K562 (cell line): ENCODE results near the gene HTR3C.

ENCODE experiments used
- ARHGAP35 ChIP-seq: fragments of 450-650 bp; IDR thresholded peaks from 2 replicates; pipeline ENCODE4 v1.6.1; 2018; ENCODE audit not compliant: partially characterized antibody
- CEBPB ChIP-seq: fragments of 450-650 bp; IDR thresholded peaks from 2 replicates; pipeline ENCODE4 v1.6.1; 2016; ENCODE audit warnings: missing genetic modification characterization, missing compliant biosample characterization
- CHD2 ChIP-seq: IDR thresholded peaks from 2 replicates; pipeline ENCODE4 v1.6.1; 2011; ENCODE audit warnings: low read depth, low read length
- GTF2F1 ChIP-seq: IDR thresholded peaks from 2 replicates; pipeline ENCODE4 v1.6.1; 2011; ENCODE audit warnings: low read depth, low read length, improper control_type of control experiment
- SMAD2 ChIP-seq: fragments of 150-350 bp; IDR thresholded peaks from 2 replicates; pipeline ENCODE4 v1.6.1; 2014; ENCODE audit warnings: low read depth, mild to moderate bottlenecking, low read length
- TAF1 ChIP-seq: IDR thresholded peaks from 2 replicates; pipeline ENCODE4 v1.6.1; 2011; ENCODE audit warnings: mild to moderate bottlenecking, low read length, moderate library complexity; ENCODE audit not compliant: insufficient read depth, control insufficient read depth, severe bottlenecking; ENCODE audit errors: extremely low read depth
- TCF3 ChIP-seq: sonication (generic); formaldehyde crosslinking; IDR thresholded peaks from 2 replicates; pipeline ENCODE4 v1.4.0; 2020; ENCODE audit warnings: mild to moderate bottlenecking, missing genetic modification reagents
- ZNF75A ChIP-seq: fragments of 450-650 bp; formaldehyde crosslinking; IDR thresholded peaks from 2 replicates; pipeline ENCODE4 v1.4.0; 2020; ENCODE audit warnings: mild to moderate bottlenecking
- ZSCAN29 ChIP-seq: fragments of 450-650 bp; IDR thresholded peaks from 2 replicates; pipeline ENCODE4 v1.6.1; 2017
- TF ChIP-seq, protein P1 (sequence below): sonication (generic); formaldehyde crosslinking; IDR thresholded peaks from 2 replicates; pipeline ENCODE4 v1.5.0; 2020; ENCODE audit warnings: missing genetic modification reagents

DNA sequence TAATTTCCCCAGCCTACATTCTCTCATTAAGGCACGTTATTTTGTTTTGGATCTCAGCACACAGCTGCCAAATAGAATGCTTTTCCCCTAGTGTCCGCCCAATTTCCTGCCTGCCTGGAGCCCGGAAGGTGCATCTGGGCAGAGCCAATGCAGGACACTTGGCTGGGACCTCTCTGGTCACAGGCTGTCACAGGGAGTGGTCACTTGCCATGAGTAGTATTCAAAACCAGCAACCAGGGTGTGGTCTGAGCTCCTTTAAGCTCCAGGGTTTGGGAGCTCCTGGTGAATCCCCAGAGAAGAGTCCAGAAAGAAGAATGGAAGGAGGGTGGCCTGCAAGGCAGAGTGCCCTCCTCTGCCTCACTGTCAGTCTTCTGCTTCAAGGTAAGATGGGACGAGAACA lies at the start of gene HTR3C:
- TF ChIP-seq CEBPB, result no peak
- no peak for TF ChIP-seq CHD2
- no peak for TF ChIP-seq TAF1
- TF ChIP-seq SMAD2, result no peak
- no peak for TF ChIP-seq ZNF75A (CRISPR knock-in tag)
- no peak for TF ChIP-seq ZSCAN29
- no peak for TF ChIP-seq GTF2F1
- TF ChIP-seq, protein P1, sequence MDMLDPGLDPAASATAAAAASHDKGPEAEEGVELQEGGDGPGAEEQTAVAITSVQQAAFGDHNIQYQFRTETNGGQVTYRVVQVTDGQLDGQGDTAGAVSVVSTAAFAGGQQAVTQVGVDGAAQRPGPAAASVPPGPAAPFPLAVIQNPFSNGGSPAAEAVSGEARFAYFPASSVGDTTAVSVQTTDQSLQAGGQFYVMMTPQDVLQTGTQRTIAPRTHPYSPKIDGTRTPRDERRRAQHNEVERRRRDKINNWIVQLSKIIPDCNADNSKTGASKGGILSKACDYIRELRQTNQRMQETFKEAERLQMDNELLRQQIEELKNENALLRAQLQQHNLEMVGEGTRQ (CRISPR knock-in tag), result no peak
- TF ChIP-seq ARHGAP35, result no peak
- TF ChIP-seq TCF3 (CRISPR knock-in tag), result no peak
